GM18505 (cell line): Measurements from ENCODE around the gene FNIP1.

Source experiments
- ATAC-seq: cut with Tn5 transposase; IDR thresholded peaks from one replicate; pipeline ENCODE4 v1.9.1; 2021; ENCODE audit not compliant: unreplicated experiment
- POLR2A ChIP-seq: IDR thresholded peaks from 4 replicates; pipeline ENCODE4 v1.6.1; 2011; ENCODE audit warnings: borderline replicate concordance; ENCODE audit not compliant: insufficient read depth, insufficient read length; ENCODE audit errors: extremely low read depth

The FNIP1 gene

GRCh38 chr5:131776450-131776849, 20.4 kb downstream of the FNIP1 start:
- no peak for TF ChIP-seq POLR2A
- no peak for ATAC-seq

DNA sequence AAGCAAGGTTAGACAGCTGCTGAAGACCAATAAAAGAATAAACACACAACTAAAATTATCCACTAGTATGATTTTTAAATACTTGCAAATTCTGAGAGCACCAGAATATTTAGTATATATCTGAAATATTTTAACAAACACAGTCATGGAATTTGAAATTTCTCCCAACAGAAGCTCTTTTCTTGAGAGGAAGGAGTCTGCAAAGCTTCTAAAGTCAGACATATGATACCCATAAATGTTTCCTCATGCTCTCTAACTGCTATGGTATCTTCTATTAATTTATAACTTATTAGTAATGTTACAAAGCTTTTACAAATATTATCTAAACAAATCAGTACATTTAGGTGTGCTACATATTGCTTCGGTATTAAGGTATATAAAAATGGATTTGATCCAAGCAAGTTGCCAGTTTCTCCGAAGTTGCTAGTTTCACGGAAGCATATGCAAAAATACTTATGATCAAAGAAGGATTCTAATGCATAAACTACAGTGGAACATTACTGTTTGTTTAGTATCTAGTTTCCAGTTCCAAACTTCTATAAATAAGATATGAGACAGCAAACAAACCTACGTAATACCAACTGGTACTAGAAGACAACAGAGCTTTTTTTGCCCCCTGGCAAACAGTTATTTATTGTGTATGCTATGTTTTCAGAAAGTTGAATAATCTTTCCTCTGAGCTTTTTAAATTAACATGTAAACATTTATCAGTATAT, 22.0 kb downstream of the FNIP1 start:
- ATAC-seq: no peak
- TF ChIP-seq POLR2A: no peak

GRCh38 chr5:131773805-131774204, 23.0 kb downstream of the FNIP1 start:
- no peak for TF ChIP-seq POLR2A
- ATAC-seq: no peak

- ATAC-seq: no peak
- TF ChIP-seq POLR2A: no peak
Observed at GRCh38 chr5:131771692-131772091, 25.1 kb downstream of the FNIP1 start.

DNA sequence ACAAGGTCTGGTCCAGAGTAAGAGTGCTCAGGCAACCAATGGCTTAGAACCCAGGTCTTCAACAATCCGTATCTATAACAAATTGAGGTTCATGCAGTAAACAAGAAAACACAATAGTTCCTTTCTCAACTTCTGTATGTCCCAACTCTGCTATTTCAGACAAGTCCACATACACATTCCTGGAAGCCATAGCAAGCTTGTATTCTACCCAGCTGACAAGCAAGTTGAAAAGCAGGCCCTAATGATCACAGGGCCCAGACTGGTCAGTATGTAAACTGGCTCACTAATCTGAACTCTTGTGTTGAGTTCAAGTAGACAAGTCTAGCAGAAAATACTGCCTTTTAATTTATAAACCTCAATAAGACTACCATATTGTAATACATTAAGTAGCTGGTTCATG, 26.9 kb downstream of the FNIP1 start:
- no peak for TF ChIP-seq POLR2A

GRCh38 chr5:131769336-131769735, 27.5 kb downstream of the FNIP1 start:
- no peak for TF ChIP-seq POLR2A
- ATAC-seq: no peak

More for the DNA sequence above, 26.9 kb downstream of the FNIP1 start:
- no peak for ATAC-seq

GRCh38 chr5:131767891-131768290, 28.9 kb downstream of the FNIP1 start:
- TF ChIP-seq POLR2A: no peak
- no peak for ATAC-seq

- no peak for ATAC-seq
Observed at GRCh38 chr5:131766689-131767088, 30.1 kb downstream of the FNIP1 start.

DNA sequence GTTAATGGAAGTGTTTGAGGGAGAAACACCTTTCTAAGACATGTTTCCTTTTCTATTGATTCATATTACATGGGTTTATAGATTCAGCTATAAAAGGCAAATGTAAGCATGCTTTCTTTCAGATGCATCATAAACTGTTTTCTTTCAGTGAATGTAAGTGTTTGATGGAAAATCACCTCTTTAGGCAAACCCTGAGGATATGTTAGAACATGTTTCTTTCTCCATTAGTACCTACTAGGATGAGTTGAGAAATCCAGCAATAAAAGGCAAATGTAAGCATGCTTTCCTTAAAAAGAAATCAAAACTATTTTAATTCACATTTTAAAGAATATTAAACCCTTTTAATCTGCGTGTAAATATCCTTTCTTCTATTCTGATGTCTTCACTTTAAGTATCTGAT, 31.6 kb downstream of the FNIP1 start:
- no peak for ATAC-seq
- TF ChIP-seq POLR2A: no peak

More at GRCh38 chr5:131766689-131767088, 30.1 kb downstream of the FNIP1 start:
- no peak for TF ChIP-seq POLR2A

DNA sequence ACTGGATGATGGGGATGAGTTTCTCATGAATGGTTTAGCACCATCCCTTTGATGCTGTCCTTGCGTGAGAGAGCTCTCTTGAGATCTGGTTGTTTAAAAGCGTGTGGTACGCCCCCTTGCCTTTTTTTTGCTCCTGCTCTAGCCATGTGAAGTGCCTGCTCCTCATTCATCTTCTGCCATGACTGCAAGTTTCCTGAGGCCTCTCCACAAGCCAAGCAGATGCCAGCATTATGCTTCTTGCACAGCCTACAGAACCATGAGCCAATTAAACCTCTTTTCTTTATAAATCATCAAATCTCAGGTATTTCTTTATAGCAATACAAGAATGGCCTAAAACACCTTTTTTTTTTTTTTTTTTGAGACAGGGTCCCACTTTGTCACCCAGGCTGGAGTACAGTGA, 32.8 kb downstream of the FNIP1 start:
- no peak for TF ChIP-seq POLR2A
- no peak for ATAC-seq

DNA sequence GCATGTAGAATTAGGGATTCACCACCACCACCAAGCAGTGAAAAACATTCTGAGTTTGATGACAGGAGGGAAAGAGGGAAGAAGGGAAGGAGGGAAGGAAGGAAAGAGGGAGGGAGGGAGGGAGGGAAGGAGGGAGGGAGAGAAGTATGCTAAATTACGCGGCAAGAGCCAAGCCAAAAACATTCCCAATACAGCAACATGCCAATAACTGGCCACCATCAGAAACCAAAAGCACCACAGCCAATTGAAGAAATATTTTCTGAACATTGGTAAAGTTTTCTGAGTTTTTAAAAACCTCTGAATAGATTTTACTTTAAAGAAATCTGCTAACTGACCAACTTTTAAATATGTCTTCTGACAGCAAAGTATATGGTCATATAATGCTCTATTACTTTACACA, 36.0 kb downstream of the FNIP1 start:
- no peak for TF ChIP-seq POLR2A
- no peak for ATAC-seq

- no peak for TF ChIP-seq POLR2A
- ATAC-seq: no peak
Observed at GRCh38 chr5:131759704-131760103, 37.1 kb downstream of the FNIP1 start.

GRCh38 chr5:131758520-131758900, 38.3 kb downstream of the FNIP1 start:
- peak; percentile 37 for ATAC-seq
- TF ChIP-seq POLR2A: no peak

DNA sequence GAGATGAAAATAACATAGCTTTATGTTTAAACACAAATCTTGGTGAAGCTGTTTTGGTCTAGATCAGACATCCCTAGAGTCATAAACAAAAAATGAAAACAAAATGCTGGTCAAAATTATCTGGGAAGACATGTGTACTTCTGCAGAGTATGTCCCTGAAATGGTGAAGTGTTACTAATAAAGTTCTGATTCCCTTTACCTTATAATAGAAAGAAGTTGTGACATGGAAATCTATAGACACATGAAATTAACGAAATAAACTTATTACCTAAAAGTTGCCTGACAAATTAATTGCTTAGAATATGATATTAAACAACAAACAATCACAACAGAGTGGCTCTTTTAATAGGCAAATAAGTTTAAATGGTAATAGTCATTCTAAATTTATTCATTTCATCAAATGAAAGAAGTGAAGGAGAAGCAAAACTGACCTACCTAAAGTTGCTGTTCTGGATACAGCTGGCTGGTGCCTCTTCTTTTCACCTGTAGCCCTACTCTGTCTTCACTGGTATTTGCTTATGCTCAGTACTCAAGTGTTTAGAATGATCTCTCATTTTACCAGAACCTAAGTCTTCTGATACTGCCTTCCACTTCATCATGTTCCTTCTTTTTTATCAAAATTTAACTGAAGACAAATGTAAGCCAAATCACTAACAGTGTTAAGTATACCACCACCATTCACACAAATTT, 38.8 kb downstream of the FNIP1 start:
- TF ChIP-seq POLR2A: no peak
- peak; percentile 59 for ATAC-seq
